GM12875 (cell line): ENCODE data around the gene CES1.
"Not testable (repeated sequence)": the region's sequence is repeated elsewhere in the genome, so short reads cannot be mapped to it uniquely, and the experiment has no call there.

Source experiments
- H3K4me3 ChIP-seq: one replicate; pipeline ENCODE4 v1.5.1; 2011; ENCODE audit warnings: low read depth, low read length, control low read depth
- CTCF ChIP-seq: IDR thresholded peaks from 2 replicates; pipeline ENCODE4 v1.5.1; 2011; ENCODE audit warnings: low read depth, mild to moderate bottlenecking, control low read depth, inconsistent platforms, low read length, moderate library complexity, borderline replicate concordance; ENCODE audit not compliant: insufficient read depth

Gene CES1

DNA sequence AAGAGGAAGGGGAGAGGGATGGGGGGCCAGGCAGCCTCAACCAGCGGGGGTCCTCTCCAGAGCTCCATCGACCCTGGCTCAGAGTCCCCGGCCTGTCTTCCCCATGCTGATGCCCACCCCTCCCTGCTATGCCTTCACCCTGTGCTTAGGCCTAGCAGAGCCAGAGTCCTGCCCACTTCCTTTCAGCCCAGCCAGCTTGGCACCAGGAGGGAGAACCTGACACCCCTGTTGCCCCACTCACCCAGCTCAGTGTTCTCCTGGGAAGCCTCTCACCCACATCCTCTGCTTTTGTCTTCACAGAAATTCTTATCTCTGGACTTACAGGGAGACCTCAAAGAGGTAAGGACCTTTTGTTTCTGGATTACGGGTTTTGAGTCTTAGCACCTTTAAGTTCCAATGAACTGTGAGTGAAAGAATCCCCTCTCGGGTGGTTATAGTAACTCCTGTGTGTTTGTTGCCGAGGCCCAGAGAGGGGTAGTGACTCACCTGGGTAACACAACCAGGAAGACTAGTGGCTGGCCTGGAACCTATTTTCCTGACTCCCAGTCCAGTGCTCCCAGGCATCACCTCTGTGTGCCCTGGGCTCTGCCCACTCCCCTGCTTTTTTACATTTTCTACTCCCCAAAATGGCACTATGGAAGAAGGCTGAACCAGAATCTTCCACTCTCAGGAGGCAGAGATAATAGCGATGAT is 53.3 kb downstream of the CES1 start:
- TF ChIP-seq CTCF: no peak
- no peak overlapping the region for H3K4me3 ChIP-seq

- H3K4me3 ChIP-seq: no peak overlapping the region
- TF ChIP-seq CTCF: no peak
Measured at GRCh38 chr16:55778757-55779156, 54.1 kb downstream of the CES1 start.

GRCh38 chr16:55775857-55776256 is 57.0 kb downstream of the CES1 start:
- no peak for TF ChIP-seq CTCF
- no peak overlapping the region for H3K4me3 ChIP-seq

- no peak for TF ChIP-seq CTCF
- H3K4me3 ChIP-seq: no peak overlapping the region
Measured at GRCh38 chr16:55773859-55774549, 58.9 kb downstream of the CES1 start.

- H3K4me3 ChIP-seq: no peak overlapping the region
- no peak for TF ChIP-seq CTCF
Measured at GRCh38 chr16:55765161-55765560, 67.7 kb downstream of the CES1 start.

GRCh38 chr16:55760310-55761001 is 72.4 kb downstream of the CES1 start:
- no peak overlapping the region for H3K4me3 ChIP-seq

DNA sequence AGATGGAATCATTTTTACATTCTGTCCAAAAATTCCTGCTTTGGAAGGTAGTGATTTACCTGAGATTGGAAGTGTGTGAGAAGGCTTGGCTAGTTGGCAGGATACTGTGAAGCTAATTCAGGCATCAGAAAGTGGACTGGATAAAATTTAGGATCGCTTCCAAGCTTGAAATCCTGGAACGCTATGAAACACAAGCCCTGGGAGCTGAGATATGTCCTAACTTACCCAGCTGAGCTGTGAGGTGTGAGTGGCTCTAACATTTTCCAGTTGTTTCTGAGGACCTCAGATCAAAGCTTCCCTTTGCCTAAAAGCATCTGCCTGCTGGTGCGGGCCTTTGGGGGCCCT is 73.0 kb downstream of the CES1 start:
- not testable (repeated sequence) for H3K4me3 ChIP-seq

More at GRCh38 chr16:55760310-55761001, 72.4 kb downstream of the CES1 start:
- no peak for TF ChIP-seq CTCF

- not testable (repeated sequence) for H3K4me3 ChIP-seq
Measured at GRCh38 chr16:55757595-55758527, 75.0 kb downstream of the CES1 start.
